Kidney glomerular epithelial cell (primary cell): ENCODE results near the gene ENO4.

Source experiments
- DNase-seq: peaks from one replicate; lab custom pipeline; 2025; lab: John Stamatoyannopoulos, UW

The ENO4 gene, protein sequence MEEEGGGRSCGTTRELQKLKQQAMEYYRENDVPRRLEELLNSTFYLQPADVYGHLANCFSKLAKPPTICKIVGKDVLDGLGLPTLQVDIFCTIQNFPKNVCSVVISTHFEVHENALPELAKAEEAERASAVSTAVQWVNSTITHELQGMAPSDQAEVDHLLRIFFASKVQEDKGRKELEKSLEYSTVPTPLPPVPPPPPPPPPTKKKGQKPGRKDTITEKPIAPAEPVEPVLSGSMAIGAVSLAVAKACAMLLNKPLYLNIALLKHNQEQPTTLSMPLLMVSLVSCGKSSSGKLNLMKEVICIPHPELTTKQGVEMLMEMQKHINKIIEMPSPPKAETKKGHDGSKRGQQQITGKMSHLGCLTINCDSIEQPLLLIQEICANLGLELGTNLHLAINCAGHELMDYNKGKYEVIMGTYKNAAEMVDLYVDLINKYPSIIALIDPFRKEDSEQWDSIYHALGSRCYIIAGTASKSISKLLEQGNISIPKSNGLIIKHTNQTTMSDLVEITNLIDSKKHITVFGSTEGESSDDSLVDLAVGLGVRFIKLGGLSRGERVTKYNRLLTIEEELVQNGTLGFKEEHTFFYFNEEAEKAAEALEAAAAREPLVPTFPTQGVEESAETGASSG

DNA sequence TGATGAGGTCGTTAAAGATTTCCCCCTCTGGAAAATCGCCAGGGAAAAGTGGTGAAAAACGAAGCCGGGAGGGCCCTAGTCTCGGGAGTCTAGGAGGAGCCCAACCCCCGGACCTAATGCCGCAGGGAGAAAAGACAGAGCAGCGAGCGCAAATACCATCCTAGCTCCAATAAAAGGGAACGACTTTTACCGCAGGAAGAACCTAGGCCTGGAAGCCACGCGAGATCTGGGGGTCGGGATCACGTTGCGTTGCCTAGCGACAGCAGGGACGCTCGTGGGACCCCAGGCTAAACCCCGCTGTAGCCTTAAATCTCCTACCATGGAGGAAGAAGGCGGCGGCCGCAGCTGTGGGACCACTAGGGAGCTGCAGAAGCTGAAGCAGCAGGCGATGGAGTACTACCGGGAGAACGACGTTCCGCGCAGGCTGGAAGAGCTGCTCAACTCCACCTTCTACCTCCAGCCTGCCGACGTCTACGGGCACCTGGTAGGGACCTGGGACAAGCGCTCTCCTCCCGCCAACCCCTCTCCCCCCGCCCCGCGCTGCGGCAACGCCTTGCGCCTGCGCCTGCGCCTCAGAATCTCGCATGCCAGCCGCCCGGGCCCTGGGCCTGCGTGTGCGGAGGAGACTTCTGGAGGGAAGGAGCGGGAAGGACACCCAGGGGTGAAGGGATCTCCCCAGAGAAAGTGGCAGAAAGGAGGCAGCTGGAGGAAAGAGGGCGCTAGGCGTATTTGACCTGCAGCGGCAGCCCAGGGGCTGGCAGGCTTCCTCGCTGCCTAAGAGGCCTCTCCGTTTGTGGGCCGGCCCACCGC, at the start of gene ENO4:
Gene ENO4 (plus strand): TSS at position 252 of the 810 bp plus-strand sequence. CDS start 68 bp downstream, at position 320.
- DNase-seq: peak; percentile 87

DNA sequence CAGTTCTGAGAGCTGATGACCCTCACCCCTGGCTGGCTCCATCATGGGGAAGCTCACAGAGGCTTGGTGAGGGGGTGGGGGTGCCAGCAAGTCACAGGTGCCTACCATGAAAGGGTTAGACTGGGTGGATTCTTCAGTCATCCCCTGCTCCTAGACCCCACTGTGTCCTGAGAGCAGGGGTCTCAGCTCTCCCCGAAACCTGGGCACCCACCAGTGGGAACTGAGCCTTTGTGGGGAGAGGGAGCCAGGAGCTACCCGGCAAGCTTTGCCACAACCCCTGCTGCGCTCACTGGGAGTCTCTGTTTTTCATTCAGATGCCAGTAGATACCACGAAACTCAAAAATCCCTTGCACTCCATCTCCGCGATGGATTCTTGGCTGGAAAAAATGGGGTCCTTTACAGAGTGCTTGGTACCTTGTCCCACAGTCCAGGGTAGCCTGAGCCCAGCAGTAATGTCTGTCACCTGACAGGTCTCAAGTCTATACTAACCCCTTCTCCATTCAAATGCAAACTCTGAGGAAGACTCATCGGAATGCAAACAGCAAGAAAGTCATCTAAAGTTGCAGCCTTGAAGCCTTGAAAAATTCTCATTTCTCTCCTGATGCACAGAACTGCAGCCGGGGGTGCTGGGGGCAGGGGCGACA, 48.9 kb upstream of the ENO4 start:
- DNase-seq: no peak

DNA sequence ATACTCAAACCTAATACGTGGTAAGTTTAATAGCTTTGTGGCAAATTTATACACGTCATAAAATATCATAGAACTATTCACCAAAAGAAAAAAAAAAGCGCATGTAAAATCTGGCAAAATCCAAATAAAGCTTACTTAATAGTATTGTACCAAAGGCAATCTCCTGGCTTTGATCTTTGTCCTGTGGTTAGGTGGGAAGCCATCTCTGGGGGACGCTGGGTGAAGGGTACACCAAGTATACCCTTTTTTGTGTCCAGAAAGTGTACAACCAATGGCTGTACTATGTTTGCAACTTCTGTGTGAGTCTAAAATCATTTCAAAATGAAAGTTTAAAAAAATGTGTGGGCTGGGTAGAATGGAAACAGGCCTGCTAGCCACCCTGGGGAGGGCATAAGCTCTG, 47.6 kb upstream of the ENO4 start:
- no peak for DNase-seq

DNA sequence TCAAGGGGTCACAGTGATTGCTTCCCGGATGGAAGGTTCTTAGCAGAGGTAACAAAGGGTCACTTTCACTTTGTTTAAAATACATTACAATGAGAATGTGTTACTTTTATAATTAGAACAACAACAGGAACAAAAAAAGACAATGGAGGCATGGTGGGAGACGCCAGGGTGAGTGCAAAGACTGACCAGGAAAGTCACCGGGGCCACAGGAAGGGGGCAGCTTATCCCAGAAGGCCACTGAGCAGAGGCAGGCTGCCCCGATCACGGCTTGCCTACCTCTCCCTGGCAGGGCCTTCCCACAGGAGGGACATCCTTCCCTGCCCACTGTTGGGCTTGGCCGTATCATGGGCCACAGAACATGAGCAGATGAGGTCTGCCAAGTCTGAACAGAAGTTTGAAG, 46.8 kb upstream of the ENO4 start:
- DNase-seq: no peak

DNA sequence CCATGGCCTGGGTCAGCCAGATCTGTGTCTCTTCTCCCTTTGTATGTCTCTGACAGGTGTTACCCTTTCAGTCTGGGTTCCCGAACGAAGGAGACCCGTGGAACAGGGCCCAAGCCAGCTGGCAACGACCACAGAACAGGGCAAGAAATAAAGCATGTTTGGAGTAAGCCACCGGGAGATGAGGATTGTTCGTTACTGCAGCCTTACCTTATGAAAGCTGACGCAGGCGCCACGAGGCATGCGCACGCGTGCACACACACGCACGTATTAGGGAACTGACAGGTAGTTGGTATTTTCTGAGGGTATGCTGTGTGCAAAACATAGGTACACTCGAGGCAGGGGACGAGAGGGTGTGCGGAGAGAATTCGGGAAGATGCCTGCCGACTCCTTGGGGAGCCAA, 46.4 kb upstream of the ENO4 start:
- DNase-seq: no peak

DNA sequence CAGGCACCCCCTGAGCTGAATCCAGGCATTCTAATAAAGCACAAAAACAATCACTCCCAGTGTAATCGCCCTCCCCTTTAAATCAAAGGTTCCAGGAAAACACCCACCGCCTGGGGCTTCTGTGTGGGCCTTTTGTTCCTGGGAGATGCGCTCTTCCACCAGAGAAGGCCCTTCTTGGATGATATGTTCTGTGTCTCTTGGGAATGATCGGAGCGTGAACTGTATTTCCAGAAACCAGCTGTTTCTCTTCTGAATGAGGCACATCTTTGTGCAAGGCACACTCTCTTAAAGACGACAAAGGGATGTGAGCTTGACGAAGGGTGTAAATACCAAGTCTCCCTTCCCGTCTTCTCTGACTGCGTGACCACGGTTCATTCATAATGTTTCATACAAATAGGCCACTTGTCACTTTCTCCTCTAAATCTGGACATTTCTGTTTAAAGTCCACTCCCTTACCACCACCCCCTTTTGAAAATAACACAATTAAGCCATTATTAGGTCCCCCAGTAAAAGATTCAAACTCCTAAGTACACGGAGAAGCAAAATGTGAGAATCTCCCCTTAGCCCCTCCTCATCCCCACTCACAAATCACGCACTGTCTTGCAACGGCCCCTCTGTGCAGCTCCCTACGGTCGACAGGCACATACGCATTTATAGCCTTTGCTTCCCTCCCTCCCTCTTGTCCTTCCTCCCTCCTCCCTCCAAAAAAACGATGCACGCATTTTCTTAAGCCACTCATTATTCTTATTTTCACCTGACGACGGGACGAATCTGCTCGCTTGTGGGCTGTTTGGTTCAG, 45.6 kb upstream of the ENO4 start:
- DNase-seq: no peak

DNA sequence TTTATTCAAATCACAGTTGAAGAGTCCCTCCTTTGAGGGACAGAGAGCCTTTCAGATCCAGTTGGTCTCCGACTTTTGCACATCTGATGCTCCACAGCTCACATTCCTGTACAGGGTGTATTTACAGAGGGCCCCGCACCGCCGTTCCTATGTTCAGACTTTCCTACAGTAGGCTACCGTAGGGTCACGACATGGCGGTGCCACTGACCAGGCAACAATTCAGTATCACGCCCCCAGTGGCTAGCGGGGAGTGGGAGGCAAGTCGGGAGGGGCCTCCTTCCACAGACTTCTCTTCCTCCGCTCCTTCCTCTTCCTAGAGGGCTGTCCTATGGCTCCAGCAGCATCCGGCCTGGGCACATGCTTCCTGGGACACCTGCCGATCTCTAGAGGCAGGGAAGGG, 40.6 kb upstream of the ENO4 start:
- no peak for DNase-seq

DNA sequence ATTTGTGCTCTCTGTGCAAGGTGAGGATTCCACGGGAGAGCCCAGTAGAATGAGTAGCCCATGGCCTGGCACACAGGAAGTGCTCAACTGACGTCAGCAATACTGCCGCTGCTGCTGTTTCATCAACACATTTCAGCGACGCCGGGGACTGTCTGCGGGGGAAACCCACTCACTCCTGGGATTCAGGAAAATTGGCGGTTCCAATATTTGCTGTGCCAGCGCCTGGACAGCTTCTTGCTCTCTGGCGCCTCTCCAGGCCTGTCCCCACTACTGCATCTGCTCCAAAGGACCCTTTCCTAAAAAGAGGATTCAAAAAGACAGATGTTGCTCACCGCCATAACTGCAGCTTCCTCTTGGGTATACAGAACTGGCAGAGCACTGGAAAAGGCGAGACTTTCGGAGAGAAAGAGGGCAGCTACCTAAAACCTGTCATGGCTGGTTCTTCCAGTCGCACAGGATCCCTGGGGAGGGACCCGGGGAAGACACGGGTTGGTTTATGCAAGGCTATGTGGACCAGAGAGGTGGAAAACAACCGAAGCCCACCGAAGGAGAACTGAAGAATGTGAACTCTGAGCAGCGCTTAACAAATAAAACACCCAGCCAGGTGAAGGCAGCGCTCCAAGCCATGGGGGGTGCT, 39.7 kb upstream of the ENO4 start:
- DNase-seq: no peak

DNA sequence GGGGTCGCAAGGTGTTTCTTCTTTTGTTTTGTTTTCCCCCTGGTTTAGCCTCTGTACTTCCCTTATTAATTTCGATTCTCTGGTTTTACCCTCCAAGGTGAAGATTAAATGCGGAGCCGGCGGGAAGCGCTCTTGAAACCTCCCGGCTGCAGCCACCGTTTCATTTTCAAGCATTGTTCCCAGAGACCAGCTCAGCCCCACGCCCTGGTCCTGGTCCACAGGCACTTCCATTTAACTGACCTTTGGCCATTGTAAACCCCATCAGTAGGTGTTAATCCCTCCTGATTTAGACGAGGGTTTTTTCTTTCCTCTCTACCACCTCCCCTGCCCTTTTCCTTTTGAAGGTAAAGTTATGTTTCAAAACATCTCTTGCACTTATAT, 39.2 kb upstream of the ENO4 start:
- no peak for DNase-seq

DNA sequence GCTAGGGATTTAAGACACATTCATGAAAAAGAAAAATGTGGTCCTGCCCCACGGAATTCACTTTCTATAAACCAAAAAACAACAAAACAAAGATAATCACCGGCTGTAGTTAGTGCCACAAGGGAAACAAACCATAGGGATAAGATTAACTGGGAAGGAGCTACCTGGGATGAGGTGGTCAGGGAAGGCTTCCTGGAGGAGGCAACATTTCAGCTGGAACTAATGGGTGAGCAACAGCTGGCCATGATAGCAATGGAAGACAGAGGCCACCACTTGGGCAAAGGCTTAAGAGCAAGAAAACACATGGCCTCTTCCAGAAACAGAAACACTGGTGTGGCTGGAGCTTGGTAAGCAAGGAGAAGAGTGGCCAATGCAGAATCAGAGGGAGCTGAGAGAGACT, 38.4 kb upstream of the ENO4 start:
- DNase-seq: no peak

DNA sequence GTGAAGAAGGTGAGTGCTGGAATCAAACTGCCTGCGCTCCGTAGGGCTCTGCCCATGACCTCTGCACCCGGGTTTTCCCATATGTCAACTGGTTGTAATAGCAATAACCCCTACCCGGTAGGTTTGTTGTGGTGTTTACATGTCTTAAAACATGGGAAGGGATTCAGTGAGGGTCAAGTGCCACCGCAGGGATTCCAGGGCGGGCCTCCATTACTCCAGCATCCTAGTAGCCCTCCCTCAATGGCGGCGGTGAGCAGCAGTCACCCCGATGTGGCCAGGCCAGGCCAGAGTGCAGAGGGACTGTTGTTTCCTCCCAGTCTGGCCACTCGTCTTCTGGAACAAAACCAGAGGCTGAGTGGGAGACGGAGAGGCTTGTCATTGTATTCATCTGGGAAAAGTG, 37.6 kb upstream of the ENO4 start:
- DNase-seq: no peak

DNA sequence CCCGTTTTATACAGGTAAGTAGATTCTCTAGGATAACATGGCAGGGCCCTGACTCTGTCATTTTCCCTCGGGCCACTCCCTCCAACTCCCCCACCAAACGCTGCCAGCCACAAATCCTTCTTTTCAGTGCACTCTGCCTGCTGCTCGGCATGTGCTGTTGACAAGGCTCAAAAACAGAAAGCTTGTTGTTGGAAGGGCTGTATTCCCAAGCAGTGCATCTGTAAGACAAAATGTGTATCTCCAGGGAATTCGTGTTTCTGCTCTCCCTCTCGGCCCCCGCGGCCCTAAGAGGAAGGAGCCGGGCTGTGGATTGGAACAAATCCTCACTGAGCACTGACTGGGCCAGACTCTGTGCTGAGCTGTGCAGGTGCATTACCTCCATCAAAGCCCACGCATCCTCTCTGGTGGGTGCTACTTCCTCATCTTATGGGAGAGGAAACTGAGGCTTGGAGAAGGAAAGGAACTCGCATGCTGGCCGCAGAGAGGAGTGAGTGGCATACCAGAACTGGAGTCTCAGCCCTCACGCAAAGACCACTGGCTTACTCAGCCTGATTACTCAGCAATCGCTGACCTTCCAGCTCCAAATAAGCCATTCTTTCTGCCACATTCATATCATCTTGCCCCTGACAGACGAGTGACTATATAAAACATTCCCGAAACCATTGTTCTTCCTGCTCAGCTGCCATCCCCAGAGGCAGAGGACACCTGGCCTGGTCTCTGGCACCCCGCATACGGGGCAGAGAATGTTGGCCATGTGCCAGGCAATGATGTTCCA, 33.5 kb upstream of the ENO4 start:
- DNase-seq: peak; percentile 4

DNA sequence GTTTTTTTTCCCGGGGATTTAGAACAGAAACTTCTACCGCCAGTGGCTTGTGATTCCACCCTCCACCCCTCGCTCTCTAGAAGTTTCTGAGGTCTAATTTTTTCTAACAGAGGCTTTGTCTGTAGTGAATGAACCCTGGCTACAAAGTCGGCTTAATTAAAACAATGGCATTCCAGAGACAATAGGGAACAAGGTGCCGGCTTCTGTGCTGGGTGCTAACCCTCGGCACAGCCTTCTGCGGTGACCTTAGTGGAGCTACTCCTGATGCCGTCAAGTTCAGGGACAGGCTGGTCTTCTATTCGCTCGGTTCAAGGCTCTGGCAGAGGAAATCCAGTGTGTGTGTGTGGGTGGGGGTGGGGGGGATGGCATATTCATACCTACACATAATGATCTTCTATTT, 32.1 kb upstream of the ENO4 start:
- DNase-seq: no peak

DNA sequence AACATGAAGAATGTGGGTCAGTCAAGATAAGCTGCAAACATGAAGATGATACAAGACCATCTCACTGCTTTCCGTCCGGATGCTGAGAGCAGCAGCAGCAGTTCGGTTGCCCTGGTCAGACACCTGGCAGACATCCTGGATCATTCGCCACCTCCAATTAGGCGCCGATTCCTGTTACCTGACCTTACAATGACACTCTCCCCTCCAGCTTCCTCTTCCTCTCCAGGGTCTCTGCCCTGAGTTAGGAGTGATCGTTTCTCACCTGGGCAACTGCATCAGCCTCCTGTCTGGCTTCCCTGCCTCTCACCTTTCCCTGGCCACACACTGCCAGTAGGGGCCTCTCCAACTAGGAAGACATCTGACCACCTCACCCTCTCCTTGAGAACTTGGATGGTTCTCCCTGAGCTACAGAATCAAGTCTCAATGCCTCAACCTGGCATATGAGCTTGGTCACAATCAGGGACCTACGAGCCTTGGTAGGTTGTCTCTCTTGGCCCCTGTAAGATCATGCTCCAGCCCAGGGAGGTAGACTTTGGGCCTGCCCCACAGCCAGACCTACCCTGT, 31.4 kb upstream of the ENO4 start:
- DNase-seq: no peak

DNA sequence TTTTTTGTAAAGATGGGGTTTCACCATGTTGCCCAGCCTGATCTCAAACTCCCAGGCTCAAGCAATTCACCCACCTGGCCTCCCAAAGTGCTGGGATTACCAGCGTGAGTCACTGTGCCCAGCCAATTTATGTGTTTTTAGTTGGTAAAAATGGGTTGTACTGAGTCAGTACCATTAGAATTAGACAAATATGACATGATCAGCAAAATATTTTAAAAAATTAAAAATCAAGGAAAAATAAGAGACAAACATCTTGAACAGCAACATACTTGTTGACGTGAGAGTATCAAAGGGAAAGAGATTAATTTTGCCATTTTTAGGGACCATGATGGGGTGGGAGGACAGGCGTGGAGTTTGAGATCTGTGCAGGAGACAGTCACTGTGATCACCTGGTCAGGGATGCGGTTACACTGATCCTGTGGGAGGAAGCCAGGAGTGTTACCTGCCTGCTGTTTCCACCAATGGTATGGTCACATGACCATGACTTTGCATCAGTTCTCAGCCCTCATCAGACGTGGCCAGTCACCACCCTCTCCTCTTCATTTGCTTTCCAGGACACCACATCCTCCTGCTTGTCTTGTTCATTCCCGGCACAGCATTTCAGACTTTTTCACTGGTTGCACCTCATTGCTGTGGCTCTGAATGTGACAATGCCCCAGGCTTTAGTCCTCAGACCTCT, 29.2 kb upstream of the ENO4 start:
- DNase-seq: no peak

DNA sequence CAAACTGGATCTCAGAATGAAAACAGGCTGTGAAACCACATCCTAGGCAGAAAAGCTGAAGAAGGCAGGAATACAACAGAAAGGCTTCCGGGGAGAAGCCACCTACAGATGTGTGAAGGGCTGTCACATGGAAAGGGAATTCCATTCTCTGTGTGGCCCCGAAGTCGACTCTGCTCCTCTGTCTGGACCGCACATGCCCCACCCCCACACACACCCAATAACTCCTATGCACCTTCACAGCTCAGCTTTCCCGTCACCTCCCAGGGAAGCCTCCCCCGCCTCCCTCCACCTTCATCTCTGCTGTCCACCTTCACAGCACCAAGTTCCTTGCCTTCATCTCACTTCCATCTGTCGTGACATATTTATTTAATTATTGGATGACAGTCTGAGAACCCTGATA, 23.4 kb upstream of the ENO4 start:
- DNase-seq: no peak

DNA sequence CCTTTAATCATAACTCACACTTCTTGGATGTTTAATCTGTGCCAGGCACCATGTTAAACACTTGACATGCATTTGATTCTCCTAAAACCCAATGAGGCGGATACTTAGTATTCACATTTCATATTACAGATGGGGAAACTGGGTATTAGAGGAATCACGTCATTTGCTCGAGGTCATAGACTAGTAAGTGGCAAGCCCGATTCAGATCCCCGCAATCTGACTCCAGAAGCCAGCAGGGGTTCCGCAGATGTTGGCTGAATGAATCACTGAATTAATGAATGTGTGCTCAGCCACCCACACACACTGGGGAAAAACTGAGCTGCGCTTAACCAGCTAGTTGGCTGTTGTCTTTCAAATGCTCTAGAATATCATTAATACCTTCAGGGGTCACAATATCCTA, 22.5 kb upstream of the ENO4 start:
- peak; percentile 56 for DNase-seq

DNA sequence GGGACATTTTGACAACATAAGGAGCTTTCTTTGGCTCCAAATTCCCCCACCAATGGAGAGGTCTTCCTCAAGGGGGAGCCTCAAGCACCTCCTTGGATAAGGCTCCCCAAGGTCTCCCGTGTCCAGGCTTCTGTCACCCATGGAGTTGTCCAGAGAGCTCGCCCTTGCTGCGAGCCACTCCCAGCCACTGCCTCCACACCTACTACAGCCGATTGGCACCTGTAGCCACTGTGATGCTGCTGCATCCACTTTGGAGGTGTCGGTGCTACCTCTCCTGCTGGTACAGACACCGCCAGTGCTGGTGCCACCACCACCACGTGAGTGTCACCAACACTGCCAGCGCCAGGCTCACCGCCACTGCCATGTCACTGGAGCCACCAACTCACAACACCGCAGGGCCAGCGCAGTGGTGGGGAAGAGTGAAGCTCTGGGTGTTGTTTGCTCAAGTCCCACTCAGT, 22.1 kb upstream of the ENO4 start:
- DNase-seq: no peak

DNA sequence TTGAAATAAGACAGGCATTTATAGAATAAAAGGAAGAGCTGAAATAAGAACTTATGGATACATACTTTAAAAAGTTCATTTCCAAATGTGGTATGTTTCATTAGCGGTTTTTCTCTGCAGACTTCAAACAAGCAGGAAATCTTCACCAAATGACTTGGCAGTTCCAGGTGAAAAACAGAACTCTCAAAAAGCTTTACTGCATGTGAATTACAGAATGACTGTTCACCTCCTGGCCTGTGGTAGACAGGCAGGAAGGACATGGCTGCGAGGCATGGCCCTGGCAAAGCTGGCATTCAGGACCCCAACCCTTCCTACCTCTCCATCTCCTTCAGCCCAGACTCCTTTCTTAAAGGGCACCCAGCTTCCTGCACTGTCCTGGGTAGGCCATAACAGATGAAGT, 21.2 kb upstream of the ENO4 start:
- no peak for DNase-seq
